A172 (cell line): ENCODE results near the gene ACOT13. TPM values are rescaled to one million over a fixed set of nuclear protein-coding genes. Genes with fewer than 3 reads are reported as not detected.
"Not testable (repeated sequence)": the region's sequence is repeated elsewhere in the genome, so short reads cannot be mapped to it uniquely, and the experiment has no call there.

Source experiments
- DNase-seq: peaks from one replicate; pipeline ENCODE4 v3.0.0-alpha.2; 2015; ENCODE audit warnings: low spot score
- total RNA-seq: library from RNA; depleted of rRNA; stranded (reverse); fragments of >200 nt; shearing (Covaris generic); gene quantifications from 2 replicates; pipeline ENCODE4 v1.2.3, GENCODE V29; 2014

Gene ACOT13
- total RNA-seq, 1 experiment from 2014 or later, result 10.2 TPM

DNA sequence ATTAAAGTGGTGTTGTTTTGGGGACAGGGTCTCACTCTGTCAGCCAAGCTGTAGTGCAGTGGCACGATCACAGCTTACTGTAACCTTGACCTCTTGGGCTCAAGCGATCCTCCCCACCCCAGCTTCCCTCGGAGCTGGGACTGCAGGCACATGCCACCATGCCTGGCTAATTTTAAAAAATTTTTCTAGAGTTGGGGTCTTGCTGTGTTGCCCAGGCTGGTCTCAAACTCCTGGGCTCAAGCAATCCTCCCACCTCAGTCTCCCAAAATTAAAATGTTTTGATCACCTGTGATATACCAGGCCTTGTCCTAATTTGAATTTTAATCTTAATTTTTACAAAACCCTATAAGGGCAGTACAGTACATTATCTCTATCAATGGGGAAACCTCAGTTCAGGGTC, 25.5 kb downstream of the ACOT13 start:
- no peak for DNase-seq

DNA sequence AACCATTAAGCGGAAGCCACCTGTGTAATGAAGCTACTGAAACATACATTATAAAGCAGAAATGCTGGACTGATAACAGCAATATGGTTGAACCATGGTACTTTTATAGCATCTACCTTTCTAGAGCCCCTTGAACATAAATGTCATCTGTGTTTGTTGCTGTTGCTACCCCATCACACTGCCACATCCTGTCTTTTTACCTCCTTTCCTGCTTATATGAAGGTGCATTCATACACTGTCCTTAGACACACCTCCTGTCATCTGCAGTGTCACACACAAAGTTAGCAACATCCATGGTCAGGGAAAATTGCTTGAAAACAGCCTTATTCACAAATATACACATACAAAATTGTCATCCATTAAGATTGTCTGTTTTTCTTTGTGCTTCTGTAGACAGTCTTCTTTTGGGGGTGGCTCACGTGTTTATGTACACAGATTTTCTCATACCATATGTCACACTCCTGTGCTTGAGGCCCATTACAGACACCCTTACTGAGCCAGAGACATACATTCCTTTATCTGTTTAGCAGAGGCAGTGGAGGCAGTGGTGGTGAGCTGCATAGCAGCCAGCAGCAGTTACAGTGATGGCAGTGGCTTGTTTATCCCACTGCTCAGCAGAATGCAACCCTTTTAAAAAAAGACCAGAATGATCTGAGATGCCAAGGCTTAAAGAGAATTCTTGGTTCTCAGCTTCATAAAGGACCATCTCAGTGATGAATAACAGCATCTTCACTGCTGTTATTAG, 26.1 kb downstream of the ACOT13 start:
- DNase-seq, result no peak

DNA sequence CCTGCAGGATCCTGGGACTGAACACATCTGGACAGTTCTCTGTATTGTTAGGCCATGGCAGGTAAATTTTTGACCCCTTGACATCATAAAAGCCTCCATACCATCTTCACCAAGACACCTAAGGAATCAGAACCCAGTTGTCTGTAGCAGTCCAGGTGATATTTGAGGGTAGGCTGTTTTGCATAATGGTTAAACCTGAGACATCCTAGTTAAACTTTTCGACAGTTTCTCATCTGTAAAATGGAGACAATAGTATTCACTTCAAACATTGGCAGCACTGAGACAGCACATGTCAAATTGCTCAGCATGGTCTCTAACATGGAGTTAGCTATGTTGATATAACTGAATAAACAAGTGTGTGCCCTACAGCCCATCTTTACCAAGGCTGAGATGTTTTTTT, 27.3 kb downstream of the ACOT13 start:
- no peak for DNase-seq

DNA sequence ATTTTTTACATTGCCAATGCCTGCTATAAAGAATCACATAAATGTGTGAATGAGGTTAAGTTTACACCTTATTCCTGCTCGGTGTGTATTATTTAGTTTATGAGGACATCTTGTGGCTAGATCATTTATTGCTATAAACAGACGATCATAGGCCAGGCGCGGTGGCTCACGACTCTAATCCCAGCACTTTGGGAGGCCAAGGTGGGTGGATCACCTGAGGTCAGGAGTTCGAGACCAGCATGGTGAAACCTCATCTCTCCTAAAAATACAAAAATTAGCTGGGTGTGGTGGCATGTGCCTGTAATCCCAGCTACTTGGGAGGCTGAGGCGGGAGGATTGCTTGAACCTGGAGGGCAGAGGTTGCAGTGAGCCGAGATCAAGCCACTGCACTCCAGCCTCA, 28.8 kb downstream of the ACOT13 start:
- peak; percentile 48 for DNase-seq

DNA sequence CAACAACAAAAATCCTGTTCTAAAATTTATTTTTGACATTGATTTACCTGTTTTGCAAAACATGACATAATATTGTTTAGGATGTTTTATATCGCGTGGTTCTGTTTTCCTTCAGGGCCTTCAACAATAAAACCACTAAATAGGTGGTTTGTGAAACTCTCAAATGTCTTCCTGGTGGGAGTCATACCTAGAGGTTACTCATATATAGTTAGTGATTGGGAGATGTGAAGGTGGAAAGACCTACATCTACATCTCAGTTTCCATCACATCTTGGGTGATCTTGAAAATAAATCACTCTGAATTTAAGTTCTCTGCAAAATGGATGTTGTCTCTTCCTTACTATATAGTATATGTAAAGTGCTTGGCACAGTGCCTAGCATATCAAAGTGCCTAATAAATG, 29.2 kb downstream of the ACOT13 start:
- DNase-seq, result no peak

DNA sequence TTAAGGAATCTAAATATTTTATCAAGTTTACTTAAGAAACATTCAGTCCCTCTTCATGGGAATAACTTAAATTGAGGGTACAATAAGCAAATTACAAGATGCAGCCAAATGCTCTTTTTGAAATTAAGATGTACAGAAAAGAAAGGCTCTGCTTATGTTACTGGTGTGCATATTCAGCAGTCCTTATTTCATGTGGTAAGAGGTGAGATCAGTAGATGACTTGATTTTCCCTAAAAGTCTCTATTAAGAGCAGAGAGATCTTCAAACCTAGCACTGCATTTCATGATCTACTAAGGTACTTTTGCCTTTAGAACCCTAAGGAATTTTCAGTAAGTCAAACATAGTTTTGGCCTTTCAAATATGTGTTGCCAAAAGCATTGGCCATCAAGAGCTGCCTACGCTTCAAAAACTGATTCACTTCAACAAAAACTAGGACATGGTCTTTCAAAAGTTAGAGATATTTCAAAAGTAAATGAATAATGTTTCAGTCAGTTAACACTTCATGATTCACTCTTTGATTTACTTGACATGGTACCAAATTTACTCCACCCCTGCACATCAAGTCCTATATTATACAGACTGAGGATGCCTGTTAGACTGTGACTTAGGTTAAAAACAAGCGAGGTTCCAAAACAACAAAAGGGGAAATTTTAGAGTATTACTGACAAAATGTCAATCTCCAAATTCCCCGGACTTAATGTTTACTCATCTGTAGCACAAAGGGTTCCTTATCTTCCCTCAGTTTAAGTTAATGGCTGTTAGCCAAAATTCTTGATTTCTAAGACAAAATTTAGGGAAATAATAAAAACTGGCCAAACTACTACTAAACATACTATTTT, 32.9 kb downstream of the ACOT13 start:
- no peak for DNase-seq

DNA sequence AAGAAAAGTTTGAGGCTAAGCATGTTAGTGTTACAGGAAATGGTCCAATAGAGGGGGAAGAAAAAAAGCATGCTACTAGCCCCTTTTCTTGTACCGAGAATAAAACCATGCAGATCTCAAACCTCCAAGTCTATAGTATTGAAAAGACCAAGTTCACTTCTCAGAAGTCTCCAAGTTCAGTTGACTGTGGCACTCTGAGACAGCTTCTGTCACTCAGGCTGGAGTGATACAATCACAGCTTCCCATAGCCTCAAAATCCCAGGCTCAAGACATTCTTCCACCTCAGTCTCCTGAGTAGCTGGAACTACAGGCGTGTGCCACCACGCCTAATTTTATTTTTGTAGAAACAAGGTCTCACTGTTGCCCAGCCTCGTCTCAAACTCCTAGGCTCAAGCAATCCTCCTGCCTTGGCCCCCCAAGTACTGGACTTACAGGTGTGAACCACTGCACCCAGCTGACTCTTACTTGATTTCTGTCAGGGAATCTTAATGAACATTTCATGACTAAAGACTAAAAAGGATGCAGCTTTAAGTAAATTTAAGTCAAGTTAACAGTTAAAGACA, 35.9 kb downstream of the ACOT13 start:
- no peak for DNase-seq

DNA sequence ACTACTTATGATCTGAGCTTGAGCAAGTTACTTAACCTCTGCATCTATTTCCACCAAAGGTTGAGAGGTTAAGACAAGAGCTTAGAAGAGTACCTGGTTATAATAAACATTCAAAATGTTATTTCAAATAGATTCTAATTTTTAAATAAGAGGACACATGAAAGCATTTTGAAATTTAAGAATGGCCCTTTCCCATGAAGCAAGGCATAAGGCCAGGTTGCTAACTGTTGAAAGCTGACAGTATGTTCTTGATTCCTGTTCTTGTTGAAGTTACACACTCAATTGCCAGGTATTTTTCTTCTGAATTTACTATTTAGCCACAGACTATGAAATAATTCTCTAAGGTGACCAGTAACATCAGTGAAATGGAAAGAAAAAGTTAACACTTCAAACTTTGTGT, 37.6 kb downstream of the ACOT13 start:
- DNase-seq, result no peak

DNA sequence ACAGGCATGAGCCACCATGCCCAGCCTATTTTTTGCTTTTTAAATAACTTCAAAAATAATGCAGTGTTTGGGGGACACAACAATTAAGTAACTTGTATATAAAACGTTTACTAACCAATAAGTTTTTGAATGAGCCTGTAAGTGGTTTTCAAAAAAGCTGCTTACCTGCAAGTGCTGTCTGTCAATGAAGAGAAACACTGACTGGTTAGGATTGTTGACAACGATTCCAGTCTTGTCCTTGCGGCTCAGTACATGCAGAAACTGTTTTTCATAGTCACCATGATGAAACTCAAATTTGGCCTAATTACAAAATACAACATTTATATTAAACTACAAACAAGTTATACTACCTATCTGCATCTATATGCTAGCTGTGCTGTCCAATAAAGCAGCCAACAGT, 41.7 kb downstream of the ACOT13 start:
- DNase-seq, result no peak

DNA sequence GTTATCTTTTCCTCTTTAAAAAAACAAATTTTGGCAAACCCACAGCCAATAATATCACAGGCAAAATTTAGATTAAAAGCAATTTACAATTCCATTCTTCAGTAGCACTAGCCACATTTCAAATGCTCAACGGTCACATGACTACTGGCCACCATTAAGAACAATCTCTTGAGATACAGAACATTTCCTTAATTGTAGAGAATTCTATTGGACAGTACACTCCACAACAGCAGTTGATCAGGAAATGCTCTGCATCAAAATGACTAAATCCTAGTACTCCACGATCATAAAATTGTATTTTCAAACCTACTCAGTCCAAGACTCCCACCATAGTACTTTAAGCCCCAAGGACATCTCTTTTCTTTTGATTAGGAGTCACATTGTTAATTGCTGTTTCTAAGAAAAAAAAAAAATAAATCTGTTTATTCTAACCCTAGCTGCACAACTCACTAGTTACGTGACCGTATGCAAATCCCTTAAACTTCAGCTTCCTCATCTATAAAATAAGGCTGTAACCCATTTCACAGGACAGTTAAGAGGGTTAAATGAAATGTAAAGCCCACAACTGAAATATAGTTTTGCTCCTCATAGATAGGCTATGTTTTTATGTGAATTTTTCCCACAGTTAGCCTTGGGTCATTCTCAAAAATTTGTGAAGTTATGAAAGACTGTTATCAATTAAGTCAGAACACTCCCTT, 42.3 kb downstream of the ACOT13 start:
- DNase-seq, result no peak

DNA sequence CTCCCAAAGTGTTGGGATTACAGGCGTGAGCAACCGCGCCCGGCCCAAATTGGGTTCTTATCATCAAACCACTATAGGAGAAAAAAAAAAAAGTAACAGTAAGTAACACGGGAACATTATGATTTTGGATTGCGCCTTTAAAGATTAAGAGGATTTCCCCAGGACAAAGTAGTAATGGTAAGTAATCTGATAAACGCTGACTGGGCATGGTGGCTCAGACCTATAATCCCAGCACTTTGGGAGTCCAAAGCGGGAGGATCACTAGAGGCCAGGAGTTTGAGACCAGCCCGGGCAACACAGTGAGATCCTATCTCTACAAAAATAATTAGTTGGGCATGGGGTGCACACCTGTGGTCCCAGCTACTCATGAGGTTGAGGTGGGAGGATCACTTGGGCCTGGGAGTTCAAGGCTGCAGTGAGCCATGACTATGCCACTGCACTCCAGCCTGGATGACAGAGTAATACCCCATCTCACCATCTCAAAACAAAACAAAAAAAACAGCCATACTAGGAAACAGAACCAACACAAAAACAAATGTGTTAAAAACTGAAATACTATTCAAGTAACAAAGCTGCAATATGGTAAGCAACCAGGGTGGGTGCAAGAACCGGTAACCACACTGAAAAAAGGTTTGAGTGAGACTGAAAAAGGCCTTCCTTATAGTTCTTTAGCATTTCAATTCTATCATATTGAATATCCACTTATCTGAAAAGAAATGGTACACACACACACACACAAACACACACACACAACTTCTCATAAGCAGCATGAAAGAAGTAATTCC, 43.8 kb downstream of the ACOT13 start:
- no peak for DNase-seq

DNA sequence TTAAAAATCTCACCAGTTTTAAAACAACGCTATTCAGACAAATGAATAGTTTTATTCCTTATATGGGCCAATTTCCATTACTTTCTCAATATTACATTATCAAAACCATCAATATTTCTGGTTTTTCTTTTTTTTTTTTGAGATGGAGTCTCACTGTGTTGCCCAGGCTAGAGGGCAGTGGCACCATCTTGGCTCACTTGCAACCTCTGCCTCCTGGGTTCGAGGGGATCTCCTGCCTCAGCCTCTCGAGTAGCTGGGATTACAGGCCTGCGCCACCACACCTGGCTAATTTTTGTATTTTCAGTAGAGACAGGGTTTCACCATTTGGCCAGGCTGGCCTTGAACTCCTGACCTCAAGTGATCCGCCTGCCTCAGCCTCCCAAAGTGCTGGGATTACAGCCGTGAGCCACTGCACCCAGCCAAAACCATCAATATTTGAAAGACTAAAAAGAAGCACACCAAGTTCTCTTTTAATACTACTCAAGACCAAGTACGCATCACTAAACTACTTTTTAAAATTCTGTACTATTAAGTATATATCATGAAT, 49.8 kb downstream of the ACOT13 start:
- DNase-seq, result not testable (repeated sequence)

DNA sequence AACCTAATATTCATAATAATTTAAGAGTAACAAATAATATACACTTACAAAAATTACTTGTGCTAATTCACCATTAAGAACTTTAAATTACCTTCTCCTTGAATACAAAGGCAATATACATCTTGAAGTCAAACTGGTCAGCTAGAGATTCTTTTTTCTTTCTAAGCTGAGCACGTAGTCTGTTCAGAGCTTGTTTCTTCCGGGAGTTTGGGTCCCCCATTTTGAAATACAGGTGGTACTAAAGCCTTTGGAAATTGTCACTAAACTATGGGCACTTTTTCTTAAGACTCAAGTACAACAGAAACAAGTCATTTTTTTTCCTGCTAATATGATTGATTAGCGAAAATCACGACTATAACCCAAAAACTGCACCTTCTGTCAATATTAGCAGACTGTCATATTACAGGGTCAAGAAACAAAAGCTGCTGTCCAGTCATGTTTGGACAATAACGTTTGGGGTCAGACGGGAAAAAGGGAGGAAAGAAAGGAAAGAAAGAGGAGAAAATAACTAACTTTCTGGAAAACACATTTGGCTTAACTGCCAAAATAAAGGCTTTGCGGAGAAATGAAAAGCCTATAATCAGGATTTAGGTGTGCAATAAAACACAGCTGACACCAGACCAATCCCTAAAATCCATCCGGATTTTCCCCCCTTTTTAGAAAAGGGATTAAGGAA, 51.7 kb downstream of the ACOT13 start:
- DNase-seq, result no peak

DNA sequence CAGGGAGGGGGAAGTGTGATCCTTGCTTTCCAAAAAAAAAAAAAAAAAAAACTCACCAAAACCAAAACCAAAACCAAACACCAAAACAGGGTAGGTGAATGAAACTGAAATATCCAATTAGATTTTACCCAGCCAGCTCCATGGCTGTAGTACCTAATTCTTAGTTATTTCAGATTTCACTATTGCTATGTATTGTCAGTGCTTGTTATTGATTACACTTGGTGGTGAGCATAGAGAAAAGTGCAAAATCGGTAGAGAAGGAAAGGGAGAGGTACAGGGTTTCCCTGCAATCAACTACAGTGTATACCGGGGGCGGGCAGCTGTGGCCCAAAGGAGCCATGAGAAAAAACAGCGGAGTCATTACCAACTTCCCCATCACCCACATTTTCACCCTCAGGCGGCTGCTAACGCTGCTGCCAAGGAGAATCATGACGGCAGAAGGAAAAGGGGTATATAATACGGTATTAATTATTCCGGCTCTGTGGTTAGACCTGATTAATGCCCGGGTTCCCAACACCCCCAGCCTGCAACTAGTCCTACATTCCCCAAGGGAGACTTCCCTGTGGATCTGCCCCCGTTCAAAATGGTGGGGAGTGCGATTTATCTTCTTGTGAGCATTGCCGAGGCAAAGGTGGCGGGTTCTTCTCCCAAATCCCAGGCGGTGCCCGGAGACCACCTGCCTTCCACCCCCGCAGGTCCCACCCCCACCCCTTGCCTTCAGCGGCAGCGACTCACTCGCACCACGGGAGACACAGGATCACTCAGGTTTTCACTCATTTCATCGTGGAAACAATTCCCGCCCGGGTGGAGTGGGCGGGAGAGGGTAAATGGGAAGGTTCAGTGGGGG, 52.5 kb downstream of the ACOT13 start, which contains the start of gene C6orf62:
Gene C6orf62, minus strand, starts transcription at position 30 of the 847 bp plus-strand sequence. CDS start 486 bp downstream, outside the sequence.
- peak; percentile 30 for DNase-seq

DNA sequence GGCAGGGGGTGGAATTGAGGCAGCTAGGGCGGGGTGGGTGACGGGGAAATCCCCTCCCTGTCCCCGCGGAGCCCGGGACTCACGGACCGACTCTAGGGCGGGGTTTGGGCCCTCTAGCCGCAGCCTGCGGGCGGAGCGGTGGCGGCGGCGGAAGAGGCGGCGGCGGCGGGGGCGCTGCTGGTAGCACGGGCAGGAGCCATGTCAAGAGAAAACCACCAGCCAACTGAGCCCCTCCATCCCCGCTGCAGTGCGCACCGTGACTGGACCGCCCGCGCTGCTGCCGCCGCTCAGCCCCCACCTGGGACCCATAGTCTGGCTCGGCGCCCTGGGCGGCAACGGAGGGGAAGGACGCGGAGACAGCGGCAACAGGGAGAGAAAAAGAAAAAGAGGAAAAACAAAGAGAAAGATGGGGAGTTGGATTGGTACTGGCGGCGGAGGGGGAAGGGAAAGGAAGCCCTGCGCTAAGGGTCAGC, 53.3 kb downstream of the ACOT13 start:
- DNase-seq, result peak; percentile 21

DNA sequence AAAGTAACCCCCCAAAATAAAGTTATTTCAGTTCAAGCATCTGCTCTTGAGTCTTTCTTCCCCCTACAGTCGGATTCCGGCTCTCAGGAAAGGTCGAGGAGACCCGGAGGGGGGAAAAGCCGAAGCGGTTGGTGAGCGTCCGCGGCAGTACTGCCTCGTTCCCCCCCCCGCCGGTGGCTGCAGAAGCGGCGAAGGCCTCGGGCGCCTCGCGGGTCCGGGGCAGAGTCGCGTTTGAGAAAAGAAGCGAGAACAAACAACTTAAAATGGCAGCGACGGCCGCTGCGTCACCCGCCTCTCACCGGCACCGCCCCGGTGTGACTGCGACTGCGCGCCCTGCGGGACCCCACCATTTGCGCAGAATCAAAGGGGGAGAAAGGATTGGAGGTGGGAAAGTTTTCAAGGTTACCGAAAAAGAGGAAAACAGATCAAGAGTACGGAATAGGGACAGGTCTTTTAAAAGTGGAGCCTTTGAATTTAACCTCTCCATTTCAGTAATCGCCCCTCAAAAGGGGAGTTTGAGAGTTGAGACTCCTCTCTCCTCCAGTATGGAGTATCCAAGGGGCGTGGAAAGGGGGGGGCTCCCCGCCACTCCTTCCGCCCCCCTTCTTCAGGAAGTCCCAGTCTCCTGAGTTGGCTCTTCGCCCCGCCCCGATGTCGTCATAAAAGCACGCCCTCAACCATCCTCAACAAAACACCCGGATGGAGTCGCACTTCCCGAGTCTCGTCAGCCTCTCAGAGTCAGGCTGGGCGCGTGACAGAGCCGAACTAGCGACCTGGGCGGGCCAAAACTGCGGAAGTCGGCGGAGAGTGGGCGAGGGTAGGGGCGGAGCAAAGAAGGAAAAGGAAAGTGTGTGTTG, 54.0 kb downstream of the ACOT13 start:
- DNase-seq, result peak; percentile 98

DNA sequence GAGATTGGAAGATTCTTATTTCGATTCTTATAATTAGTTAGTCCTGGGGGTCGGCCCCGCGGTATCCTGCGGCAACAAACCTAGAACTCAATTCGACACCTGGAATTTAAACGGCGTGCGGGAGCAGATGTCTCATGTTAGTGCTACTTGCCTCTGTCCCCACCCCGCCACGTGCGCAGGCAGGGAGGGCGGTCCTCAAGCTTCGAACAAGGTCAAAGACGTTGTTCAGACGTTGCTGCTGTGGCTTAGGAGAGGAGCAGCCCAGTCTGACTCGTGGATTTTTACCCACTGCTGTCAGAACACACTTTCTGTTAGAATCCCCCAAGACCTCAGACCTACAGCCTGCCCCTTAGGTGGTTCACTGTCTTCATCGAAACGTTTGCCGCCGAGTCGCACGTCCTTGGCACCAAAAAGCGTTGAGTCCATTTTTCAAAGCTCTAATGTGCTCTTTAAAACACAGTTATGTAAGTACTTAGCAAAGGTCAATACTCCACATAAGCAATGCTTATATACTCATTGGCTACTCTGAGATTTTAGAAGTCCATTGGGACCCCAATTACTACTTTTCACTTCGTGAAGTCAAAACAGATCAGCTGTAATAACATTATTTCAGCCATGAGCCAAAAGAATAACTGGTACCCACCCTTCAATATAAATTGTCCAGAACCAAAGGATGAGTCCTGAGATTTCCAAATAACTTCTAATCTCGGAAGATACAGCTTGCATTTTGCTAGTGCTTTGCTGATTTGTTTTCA, 54.8 kb downstream of the ACOT13 start:
- DNase-seq, result no peak

DNA sequence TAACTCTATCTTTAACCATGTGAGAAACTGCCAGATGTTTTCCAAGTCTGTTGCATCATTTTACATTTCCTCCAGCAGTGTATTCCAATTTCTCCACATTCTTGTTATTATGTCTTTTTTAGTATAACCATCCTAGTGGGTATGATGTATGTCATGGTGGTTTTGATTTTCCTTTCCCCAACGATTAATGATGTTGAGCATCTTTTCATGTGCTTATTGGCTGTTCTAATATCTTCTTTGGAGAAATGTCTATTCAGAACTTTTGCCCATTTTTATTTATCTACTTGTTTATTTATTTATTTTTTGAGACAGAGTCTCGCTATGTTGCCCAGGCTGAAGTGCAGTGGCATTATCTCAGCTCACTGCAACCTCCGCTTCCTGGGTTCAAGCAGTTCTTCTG, 56.4 kb downstream of the ACOT13 start:
- DNase-seq, result no peak
